Stimulated activated CD4-positive, alpha-beta T cell treated with anti-CD3 and anti-CD28 coated beads, Interleukin-12 subunit alpha, Interleukin-12 subunit beta, amount 100 ng/mL, for 48 hours (primary cell): ENCODE measurements around the gene MAPK11.

Experiments
- DNase-seq, 3 donors: peaks; one replicate each; pipeline ENCODE4 v3.0.0-alpha.2; 2020; ENCODE audit warnings: low read depth in 2 of 3, low spot score in 1 of 3

The MAPK11 gene

DNA sequence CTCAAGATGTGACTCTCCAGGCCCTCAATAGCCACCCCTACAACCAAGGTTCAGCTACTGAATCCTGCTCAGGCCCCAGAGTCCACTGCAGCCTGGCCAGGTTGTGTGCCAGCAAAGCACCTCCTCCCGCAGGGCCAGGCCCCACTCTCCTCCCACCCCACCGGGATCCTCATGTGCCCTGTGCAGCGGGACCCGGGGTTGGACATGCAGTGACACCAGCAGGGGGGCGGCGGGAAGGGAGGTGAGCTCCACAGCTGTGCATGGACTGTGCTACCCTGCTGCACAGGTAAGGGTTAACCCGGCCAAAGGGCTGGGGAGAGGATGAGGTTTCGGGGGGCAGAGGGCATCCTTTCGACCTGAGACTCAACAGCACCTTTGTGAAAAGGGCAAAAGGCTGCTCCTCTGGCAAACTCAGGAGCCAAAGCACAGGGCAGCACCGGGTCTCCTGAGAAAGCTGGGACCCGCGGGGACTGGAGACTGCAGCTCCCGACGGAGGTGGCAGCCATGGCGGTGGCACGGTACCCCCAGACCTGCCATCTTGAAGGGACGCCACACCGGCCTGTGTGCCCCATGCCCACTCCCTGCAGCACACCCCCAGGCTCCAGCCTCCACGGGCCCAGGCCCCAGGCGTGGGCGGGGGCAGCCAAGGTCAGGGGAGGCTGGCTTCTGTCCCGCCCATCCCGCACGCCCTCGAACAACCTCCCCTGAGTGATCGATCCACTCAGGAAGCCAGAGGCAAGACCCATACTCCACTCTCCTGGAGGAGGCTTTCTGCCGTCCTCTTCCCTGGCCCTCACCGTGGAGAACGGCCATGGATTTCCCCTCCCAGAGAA lies 26.7 kb upstream of the MAPK11 start:
- no peak for DNase-seq

DNA sequence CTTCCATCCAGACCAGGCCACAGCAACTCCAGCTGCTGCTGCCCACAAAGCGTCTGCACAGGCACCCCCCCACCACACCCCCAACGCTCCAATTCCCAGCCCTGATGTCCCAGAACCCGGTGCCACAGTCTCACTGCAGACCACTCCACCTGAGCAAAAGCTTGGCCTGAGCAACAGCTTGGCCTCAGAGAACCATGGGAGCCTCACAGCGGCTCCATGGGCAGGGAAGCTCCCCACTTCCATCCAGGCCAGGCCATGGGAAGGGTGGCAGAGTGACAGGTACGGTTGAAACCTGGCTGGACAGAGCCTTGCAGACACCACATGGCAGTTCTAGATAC lies 24.1 kb upstream of the MAPK11 start:
- DNase-seq: no peak

DNA sequence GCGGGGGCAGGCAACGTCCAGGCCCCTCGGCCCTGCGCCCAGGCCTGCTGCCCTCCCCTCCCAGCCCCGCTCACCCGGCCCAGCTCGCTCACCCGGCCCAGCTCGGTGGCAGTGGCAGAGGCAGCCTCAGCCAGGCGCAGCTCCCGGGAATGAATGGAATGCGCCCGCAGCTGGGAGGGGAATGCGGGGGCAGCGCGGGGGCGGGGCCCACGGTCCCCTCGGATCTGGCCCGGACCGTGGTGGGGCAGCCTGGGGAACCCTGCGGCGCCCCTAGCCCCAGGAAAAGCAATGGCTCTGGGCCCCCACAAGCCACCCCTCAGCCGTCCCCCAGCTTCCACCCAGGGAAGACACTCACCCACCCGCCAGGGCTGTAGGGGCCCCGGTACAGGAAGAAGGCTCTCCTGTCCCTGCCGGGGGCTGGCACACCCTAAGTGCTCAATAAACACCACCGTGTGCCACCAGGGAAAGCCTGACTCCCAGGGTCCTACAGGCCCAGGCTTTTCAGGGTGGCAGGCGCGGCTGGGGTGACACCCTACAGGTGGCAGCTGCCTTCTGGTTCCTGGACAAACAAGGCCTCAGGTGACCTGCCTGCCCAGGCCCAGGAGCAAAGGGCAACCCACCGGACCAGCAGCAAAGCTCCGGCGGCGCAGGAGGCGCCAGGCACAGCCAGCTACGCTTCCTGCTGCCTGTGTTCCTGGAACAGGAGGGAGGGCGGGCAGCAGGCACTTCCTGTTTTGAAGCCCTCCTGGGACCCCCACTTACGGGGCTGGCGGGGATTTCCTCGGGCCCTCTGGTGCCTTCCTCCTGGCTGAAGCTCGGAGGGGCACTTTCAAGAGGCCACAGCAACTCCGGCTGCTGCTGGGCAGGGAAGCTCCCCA lies 23.5 kb upstream of the MAPK11 start:
- no peak for DNase-seq

DNA sequence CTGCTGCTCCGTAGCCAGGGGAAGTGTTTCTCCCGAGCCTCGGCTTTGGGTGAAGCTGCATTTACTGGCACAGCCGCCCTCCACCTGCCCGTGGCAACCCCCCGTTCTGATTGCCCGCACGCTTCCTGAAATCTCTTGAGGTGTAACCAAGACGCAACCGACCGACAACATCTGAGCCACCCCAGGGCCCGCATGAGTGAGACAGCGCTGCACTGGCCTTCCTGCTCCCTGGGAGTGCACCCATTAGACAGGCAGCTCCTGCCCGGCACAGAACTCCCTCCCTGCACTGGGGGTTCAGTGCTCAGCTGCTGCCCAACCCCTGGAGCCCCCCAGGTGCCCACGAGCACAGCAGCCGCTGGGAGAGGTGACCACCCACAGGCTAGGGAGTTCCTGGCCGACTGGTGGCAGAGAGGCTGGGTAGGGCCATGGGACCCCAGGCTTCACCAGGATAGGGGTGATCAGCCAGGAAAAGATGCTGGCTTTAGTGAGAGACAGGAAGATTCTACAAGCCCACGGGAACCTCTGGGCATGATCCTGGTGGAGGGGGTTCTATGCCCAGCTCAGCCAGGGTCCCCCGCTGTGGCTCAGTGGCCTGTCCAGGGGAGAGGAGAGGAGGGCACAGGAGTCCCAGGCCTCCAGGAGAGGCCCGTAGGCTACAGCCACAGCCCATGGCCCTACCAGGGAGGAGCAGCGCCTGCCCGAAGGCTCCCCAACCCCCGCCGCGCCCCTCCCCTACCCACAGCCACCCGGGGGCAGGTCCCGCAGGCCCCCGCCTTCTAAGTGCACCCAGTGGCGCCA lies 22.7 kb upstream of the MAPK11 start:
- no peak for DNase-seq

DNA sequence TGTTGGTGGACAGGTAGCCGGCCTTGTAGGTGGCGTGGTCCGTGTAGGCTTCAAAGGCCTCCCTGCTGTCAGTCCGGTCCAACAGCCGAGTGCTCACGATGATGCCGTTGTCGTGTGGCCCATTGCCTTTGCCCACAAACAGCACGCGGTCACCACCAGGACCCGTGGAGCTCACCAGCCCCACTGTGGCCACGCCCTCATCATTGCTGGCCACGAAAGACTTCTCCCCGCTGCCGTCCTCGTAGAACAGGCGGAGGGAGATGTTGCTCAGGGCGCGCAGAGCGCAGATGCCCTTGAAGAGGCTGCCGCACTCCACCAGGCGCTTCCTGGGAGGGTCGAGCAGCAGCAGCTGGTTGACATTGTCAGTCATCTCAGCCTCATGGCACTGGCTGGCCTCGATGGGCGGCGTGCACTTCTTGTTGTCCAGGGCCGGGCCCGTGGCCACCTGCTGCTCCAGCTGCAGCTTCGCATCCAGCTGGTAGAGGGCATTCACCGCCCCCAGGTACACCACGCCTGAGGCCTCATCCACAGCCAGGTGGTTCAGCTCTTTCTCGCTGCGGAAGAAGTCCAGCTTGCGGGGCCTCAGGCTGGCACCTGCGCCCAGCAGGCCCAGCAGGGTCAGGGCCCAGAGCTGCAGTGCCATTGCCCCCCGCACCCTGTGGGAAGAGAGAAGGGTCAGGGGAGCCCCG lies 19.9 kb upstream of the MAPK11 start:
- DNase-seq: no peak

DNA sequence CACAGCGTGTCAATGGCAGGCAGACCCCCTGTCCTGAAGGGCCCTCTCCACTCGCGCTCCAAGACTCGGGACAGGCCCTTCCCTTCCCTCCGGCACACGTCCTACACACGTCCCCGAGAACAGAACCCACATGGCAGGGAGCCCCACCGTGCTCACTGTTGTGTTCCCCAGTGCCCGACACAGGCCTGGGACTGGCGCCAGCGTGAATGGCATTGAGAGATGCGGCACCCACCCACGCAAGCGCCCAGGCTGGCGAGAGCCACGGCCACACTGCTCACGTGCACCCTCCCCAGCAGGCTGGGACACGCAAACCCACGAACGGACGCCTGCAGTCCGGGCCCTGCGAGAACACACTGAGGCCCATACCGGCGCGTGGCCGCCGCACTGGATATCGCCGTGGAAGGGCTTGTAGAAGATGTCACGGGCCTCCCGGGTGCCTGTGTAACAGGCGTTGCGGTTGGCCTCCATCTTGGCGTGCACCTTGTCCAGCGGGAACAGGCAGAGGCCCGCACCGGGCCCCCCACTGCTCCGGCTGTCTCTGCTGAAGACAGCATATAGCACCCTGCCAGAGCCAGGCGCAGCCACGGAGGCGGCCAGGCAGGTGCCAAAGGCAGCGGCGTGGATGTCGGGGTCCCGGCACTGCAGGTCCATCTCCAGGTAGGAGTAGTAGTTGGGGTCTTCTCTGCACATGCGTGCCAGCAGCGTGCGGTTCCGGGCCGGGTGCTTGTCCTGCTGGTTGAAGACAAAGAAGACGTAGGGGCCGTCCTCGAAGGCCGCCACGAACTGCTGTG lies 19.2 kb upstream of the MAPK11 start:
- no peak for DNase-seq

DNA sequence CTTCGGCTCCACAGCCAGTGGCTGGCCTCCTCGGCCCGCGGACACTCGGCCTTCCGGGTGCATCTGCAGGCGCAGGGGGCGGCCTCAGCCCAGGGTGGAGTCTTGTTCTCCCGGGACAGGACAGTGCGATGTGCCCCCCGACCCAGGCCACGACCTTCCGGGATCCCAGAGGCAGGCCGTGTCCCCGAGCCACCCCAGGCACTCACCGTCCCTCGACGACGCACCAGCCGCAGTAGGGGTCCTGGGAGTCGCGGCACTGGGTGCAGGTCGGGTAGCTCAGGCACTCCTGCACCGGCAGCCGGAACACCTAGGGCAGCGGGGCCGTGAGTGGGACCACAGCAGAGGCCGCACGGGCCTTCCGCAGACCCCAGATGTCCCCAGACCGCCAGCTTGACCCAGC lies 17.6 kb upstream of the MAPK11 start:
- DNase-seq: no peak

DNA sequence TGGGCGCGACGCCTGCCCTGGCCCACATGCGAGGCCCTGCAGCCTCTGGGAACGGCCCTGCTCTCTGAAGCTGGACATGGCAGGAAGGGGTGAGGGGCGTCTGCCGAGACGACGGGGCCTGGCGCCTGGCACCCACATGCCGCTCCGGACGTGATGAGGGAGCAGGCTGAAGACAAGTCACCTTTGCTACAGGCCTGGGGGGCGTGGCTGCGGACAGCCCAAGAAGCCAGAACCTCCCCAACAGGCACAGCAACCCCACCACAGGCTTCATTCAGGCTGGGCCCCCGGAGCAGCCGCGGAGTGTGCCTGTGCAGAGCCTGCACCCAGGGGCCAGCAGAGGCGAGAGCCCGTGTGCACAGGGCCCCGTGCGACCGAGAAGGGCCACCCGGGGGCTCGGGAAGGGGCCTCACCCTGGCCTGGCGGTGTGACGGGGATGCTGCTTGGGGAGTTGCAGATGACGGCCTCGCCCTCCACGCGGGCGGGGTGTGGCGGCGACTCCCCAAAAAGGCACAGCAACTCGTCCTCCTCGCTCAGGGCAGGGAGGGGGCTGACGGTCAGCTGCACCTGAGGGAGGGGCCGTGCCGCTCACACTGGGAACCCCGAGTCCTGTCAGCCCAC lies 16.6 kb upstream of the MAPK11 start:
- no peak for DNase-seq

DNA sequence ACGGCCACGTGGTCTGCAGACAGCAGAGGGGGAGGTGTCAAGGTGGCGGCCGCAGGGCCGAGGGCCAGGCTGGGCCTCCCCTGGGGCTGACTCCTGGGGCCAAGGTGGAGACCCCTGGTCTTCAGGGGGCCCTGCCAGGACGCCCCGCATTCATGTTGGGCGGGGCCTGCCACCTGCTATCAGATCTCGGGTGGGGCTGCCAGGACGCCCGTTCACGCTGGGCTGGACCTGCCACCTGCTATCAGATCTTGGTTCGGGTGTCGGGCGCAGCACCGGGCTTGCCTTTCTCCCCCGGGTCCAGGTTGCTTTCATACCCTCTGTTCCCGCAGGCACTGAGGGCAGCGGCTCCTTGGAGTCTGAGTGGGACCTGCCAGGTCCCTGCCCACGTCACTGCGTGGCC lies 16.1 kb upstream of the MAPK11 start:
- DNase-seq: no peak

DNA sequence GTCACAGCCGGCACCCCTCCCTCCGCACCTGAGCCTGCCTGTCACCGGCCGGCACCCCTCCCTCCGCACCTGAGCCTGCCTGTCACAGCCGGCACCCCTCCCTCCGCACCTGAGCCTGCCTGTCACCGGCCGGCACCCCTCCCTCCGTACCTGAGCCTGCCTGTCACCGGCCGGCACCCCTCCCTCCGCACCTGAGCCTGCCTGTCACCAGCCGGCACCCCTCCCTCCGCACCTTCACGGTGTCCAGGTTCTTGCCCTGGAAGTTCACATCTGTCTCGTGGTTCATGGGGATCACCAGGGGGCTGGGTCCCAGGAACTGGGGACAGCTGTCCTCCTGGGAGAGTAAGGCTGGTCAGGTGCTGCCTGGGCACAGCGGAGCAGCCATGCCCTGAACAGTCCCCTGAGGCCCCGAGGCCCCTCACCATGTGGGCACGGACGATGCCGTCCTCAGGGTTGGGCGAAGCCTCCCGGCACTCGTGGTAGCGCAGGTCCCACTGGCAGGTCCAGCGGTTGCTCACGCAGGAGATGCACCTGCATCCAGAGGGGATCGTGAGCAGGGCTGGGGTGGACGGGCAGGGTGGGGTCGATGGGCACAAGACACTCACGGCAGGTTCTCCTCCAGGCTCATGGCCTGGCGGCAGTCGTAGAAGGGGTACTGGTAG lies 15.5 kb upstream of the MAPK11 start:
- no peak for DNase-seq

DNA sequence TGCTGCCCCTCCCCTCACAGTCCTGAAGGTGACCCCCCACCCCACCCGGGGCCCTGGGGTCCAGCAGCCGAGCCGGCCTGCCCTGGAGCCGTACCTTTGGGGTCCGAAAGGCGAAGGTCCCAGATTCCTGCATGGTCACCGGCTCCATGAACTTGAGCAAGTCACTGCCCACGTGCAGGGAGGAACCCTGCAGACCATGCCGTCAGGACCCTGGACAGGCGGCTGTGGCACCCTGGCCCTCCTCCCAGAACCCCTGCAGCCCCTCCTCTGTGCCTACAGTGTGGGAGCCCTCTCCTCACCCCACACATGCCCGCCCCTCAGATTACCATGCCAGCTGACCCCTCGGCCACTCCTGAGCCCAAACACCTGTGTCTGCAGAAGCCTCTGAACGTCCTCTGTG lies 14.3 kb upstream of the MAPK11 start:
- DNase-seq: no peak

DNA sequence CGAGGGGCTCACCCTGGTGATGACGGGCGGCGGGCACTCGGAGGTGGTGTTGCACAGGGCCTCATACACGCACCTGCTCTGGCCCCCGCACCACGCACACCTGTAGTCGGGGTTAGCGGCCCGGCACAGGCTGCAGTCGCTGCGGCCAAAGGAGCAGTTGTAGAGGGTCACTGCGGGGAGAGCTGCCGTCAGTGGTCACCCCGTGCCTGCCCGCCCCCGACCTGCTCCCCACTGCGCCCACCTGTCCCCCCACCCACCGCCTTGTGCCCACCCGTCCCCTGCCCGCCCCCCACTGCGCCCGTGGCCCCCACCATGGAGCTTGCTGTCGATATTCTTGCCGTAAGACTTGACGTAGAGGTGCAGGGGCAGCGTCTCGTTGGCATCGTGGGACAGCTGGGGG lies 13.6 kb upstream of the MAPK11 start:
- DNase-seq: no peak

DNA sequence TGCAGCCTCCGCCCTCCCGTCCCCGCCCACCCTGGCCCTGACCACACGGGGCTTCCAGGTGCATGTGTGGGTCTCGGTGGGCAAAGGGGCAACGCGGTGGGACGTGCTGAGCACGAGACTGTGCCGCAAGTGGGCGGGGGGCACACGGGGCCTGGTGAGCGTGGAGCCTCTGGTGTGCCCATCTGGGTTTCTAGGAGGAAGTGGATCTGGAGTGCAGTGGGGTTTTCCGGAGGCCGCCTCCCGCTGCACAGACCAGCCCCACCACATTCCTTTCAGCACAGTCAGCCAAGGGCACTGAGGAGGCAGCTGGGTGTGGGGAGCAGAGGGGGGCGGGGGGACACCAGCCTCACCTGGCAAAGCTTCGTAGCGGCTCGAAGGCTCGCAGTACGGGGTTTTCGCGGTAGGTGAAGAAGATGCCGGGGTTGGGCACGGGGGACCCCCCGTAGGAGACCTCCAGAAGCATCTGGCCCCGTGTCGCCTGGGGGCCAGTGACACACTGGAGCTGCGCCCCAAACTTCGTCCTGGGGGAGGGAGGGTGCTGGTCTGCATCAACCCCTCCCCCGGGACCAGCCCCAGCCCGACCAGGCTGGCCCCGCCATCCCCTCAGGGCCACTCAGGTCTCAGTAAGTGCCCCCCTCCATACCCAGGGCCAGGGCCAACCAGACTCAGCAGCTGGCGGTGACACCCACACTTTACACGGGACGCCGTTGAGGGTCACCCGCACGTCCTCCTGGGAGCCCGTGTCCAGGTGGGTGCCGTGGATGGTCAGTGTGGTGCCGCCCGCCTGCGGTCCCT lies 12.4 kb upstream of the MAPK11 start:
- DNase-seq: no peak

DNA sequence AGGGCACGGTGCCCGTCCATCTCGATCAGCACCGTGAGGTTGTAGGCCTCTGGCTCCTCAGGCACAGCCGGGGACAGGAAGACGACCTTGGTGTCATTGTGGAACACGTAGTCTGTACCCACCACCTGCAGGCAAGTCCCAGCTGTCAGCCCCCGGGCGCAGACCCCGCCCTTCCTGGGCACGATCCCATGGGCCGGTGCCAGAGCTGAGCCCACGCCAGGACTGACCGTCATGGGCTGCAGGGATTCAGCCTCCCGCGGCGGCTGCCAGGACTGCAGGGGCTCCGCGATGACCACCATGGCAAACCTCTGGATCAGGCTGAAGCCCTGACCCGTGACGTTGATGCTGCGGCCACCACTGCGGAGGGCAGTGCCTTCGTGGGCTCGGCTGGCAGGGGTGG lies 11.8 kb upstream of the MAPK11 start:
- no peak for DNase-seq

DNA sequence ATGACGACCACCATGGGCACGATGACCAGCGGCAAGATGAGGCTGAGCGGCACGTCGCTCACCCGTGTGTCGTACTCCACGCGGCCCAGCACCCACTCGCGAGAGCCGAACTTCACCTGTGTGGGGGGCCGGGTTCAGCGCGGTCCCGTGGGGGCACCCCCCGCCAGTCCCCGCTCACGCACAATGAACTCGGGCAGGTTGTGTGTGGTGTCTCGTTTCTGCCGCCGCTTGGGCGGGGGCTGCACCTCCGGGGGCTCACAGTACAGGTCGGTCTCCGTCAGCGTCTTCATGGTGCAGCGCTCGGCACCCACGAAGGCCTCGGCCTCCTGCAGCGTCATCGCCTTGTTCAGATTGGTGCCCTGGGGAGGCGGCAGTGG lies 11.2 kb upstream of the MAPK11 start:
- DNase-seq: no peak

DNA sequence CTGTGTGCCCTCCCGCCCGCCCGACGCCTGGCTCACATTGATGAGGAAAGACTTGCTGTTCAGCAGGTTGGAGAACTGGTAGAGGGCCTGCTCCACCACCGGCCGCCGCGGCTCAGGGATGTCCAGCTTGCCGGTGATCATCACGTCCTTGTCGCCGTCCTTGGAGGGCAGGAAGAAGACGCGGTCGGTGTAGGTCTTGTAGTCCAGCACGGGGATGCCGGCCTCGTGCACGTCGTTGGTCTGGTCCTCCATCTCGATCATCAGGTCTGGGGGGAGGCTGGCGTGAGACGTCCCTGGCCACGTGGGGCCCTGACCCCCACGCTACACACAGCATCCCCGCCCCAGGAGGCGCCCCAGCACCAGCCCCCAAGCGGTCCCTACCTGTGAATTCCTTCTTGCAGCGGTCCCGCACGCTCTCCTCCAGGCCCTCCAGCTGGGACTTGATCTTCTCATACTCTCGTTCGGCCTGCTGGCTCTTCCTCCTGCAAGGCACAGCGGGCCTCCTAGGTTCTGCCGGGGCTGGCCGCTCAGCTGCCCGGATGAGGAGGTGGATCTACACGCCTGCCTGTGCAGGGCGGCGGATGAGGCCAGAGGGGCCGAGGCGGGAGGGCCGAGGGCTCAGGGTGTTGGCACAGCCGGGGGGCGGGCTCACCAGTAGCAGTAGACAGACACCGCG lies 10.7 kb upstream of the MAPK11 start:
- DNase-seq: no peak

DNA sequence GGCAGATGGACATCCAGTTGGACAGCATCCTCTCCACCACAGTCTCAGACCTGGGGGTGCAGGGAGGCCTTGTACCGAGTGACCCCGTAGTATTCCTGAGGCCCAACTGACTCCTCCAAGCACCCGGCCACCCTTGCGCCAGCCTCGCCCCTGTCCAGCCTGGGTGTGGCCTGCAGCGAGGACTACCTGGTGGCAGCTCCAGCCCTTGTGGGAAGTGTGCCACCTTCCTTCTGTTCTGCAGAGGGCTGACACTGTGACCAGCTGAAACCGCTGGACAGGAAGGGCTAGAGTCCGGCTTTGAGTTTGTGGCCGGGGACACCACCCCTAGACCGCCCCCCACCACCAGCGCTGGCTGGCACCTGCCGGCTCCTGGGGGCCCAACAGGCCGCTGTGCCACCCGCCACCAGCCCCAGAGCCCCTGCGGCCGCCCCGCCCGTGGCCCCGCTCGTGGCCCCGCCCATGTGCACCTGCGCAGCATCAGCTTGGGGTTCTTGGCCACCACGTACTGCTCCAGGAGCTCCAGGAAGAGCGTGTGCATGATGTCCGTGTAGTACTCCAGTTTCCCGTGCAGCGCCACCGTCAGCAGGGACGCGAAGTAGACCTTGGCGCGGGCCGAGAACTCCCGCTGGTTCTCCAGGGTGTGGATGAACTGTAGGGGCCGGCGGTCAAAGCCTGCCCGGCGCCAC lies 10.0 kb upstream of the MAPK11 start:
- DNase-seq: no peak
